Measurements from ENCODE around the gene PAX9.
"Not testable (repeated sequence)": the region's sequence is repeated elsewhere in the genome, so short reads cannot be mapped to it uniquely, and the experiment has no call there.

PAX9 gene

DNA sequence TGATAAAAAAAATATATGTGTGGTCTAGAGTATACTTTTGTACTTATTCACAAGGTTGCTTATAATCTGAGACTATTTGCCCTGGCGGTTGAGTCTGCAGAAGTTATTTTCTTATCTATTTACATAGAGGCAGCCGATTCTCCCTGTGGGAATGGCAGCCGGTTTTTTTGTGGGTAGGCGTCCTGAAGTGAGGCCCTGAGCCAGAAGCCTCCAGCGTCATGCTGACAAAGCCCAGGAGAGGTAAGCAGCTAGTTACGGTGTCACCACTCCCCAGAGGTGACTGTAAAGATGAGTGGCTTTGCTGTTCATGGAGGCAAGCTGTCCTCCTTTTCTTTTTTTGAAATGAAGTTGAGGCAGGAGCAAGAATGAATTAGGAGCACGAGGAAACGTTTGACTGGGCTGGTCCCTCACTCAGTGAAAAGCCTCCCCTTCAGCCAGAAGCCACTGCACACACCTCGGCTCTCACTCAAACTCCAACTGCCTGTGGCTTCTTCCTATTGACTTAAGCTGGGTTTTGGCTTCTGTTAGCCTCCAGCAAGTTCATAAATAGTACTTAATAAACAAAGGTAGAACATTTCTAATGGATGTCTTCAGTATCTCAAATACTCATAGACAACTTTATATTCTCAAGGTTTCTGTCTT lies 21.5 kb downstream of the PAX9 start:
- Histone ChIP-seq H3K4me1 (ENCODE audit: control insufficient read depth in 1 of 2, insufficient read depth in 1 of 2, low read depth in 1 of 2, low read length in 1 of 2) (no peaks in the 10 kb centered on the region), H3K4me3 (ENCODE audit: low read depth in 1 of 2, low read length in 1 of 2) (no peak overlapping the region), H3K27me3 (peaks cover 21% of the 10 kb centered on the region), H3K27ac (no peak overlapping the region), H3K36me3 (no peaks in the 10 kb centered on the region), H3K9me3 (no peaks in the 10 kb centered on the region)
- TF ChIP-seq, protein P1, sequence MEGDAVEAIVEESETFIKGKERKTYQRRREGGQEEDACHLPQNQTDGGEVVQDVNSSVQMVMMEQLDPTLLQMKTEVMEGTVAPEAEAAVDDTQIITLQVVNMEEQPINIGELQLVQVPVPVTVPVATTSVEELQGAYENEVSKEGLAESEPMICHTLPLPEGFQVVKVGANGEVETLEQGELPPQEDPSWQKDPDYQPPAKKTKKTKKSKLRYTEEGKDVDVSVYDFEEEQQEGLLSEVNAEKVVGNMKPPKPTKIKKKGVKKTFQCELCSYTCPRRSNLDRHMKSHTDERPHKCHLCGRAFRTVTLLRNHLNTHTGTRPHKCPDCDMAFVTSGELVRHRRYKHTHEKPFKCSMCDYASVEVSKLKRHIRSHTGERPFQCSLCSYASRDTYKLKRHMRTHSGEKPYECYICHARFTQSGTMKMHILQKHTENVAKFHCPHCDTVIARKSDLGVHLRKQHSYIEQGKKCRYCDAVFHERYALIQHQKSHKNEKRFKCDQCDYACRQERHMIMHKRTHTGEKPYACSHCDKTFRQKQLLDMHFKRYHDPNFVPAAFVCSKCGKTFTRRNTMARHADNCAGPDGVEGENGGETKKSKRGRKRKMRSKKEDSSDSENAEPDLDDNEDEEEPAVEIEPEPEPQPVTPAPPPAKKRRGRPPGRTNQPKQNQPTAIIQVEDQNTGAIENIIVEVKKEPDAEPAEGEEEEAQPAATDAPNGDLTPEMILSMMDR (IDR thresholded peaks at IDR 0.05), result no peak

DNA sequence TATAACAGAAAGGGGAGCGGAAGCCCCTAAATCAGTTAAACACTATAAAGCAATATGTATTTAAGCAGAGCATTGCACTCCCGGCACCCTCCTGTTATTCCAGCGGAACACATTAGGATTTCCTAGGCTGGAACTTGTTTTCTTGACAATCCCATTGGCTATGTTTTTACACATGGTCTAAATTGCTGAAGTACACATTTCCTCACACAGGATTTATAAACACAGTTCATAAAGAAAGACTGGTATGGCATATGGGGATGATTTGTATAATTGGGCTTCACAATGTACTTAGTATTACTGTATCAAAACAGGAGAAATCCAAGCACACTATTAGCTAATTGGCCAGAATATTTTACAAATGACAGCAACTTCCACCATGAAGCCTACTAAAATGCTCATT lies 23.3 kb downstream of the PAX9 start:
- Histone ChIP-seq H3K27ac (no peak overlapping the region), H3K4me1 (ENCODE audit: control insufficient read depth in 1 of 2, insufficient read depth in 1 of 2, low read depth in 1 of 2, low read length in 1 of 2) (no peaks in the 10 kb centered on the region), H3K27me3 (peaks cover 15% of the 10 kb centered on the region), H3K36me3 (no peaks in the 10 kb centered on the region), H3K9me3 (no peaks in the 10 kb centered on the region), H3K4me3 (ENCODE audit: low read depth in 1 of 2, low read length in 1 of 2) (no peak overlapping the region)
- TF ChIP-seq, protein P1 (IDR thresholded peaks at IDR 0.05), result no peak

DNA sequence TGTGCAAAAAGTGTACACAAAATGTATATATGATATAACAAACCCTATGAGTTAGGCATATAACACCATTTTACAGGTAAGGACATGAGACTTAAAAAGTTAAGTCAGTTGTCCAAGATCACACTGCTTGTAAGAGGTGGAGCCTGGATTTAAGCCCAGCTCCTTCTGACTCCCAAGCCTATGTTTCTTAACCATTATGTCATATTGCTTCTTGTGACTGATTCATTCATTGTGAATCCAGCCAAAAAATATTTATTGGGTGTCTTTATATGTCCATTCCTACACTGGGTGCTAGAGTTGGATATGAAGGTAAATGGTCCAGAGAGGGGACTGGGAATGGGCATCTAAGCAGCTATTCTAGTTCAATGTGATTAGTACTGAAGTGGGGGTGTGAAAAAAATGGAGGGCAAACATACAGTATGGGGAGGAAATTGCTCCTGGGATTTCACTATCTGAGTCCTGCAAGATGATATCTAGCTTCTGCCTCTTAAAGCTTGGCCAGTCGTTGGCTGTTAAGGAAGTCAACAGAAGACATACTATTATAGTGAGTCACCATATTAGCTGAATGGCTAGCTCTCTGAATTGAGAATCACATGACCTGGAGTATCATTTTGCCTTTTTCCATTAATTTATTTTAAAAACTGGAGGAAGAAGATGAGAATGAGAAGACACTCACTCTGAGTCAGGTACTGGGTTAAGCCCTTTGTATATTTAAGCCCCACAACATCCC lies 28.8 kb downstream of the PAX9 start:
- no peaks in the 10 kb centered on the region for H3K36me3 ChIP-seq
- H3K4me1 ChIP-seq (ENCODE audit: control insufficient read depth in 1 of 2, insufficient read depth in 1 of 2, low read depth in 1 of 2, low read length in 1 of 2), result no peaks in the 10 kb centered on the region
- H3K27ac ChIP-seq, result no peak overlapping the region
- TF ChIP-seq, protein P1 (IDR thresholded peaks at IDR 0.05), result no peak
- H3K9me3 ChIP-seq, result no peaks in the 10 kb centered on the region
- H3K4me3 ChIP-seq (ENCODE audit: low read depth in 1 of 2, low read length in 1 of 2), result no peak overlapping the region
- H3K27me3 ChIP-seq, result peaks cover 2% of the 10 kb centered on the region

DNA sequence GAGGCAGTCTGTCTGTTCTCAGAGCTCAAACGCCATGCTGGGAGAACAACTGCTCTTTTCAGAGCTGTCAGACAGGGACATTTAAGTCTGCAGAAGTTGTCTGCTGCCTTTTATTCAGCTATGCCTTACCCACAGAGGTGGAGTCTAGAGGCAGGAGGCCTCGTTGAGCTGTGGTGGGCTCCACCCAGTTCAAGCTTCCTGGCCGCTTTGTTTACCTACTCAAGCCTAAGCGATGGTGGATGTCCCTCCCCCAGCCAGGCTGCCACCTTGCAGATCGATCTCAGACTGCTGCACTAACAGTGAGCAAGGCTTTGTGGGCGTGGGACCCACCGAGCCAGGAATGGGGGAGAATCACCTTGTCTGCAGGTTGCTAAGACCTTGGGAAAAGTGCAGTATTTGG lies 37.8 kb downstream of the PAX9 start:
- H3K9me3 ChIP-seq; H3K27ac ChIP-seq; H3K27me3 ChIP-seq; H3K4me3 ChIP-seq (ENCODE audit: low read depth in 1 of 2, low read length in 1 of 2); H3K4me1 ChIP-seq (ENCODE audit: control insufficient read depth in 1 of 2, insufficient read depth in 1 of 2, low read depth in 1 of 2, low read length in 1 of 2); H3K36me3 ChIP-seq: not testable (repeated sequence)

DNA sequence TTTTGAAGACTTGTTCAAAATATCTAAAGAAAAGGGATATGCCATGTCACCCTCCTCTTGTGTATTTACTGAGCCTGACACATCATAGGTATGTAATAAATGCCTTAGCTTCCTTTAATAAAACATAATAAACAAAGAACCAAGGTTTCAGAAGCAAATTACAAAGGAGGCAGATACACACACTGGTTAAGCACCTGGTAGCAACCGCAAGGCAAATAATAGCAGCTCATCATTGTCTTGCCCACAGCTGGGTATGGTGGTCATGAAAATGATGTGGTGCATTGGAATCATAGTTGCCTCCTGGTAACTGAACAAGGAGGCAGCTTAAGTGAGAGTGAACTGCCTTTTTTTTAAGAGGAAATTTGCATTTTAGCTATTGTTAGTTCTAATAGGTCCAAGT lies 39.0 kb downstream of the PAX9 start:
- H3K4me3 ChIP-seq (ENCODE audit: low read depth in 1 of 2, low read length in 1 of 2), result no peak overlapping the region
- H3K4me1 ChIP-seq (ENCODE audit: control insufficient read depth in 1 of 2, insufficient read depth in 1 of 2, low read depth in 1 of 2, low read length in 1 of 2), result no peaks in the 10 kb centered on the region
- H3K27ac ChIP-seq, result no peak overlapping the region
- TF ChIP-seq, protein P1 (IDR thresholded peaks at IDR 0.05), result no peak
- H3K27me3 ChIP-seq, result no peaks in the 10 kb centered on the region
- no peaks in the 10 kb centered on the region for H3K36me3 ChIP-seq
- no peaks in the 10 kb centered on the region for H3K9me3 ChIP-seq

DNA sequence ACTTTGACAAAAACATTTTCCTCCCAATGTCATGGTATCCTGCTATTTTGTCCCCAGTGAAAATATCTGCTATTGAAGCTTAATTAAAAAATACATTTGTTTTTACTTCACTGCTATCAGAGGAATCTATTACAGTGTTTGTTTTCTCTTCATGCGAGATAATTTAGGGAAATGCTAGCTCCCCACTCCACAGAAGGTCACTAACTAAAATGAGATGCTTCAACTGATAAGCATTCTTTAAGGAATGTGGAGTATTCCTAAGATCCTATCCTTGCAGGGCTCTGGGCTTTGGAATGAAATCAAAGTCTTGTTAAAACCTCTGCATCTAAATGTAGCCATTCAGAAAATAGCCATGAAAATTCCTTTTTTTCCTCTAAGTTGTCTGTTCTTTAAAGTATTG lies 39.5 kb downstream of the PAX9 start:
- Histone ChIP-seq H3K27me3 (no peaks in the 10 kb centered on the region), H3K4me3 (ENCODE audit: low read depth in 1 of 2, low read length in 1 of 2) (no peak overlapping the region), H3K36me3 (no peaks in the 10 kb centered on the region), H3K27ac (no peak overlapping the region), H3K4me1 (ENCODE audit: control insufficient read depth in 1 of 2, insufficient read depth in 1 of 2, low read depth in 1 of 2, low read length in 1 of 2) (no peaks in the 10 kb centered on the region), H3K9me3 (no peaks in the 10 kb centered on the region)
- TF ChIP-seq, protein P1 (IDR thresholded peaks at IDR 0.05), result no peak

Measured in neutrophil (primary cell).